ENCODE measurements around the gene BACH2.

- TF ChIP-seq CTCF (optimal IDR thresholded peaks at IDR 0.05 in 1 of 3, IDR thresholded peaks at IDR 0.05 in 1 of 3, conservative IDR thresholded peaks at IDR 0.05 in 1 of 3; ENCODE audit: extremely low read depth in 1 of 3, insufficient read depth in 2 of 3, low read length in 3 of 3) (no peak), EZH2 (IDR thresholded peaks at IDR 0.05; ENCODE audit: low read length) (no peak)
These were observed 28.5 kb downstream of the BACH2 start for GRCh38 chr6:90268178-90268577.

All from keratinocyte (primary cell).